Activated CD8-positive, alpha-beta T cell treated with anti-CD3 and anti-CD28 coated beads for 36 hours (primary cell): ENCODE results near the gene ASIC3. TPM values are rescaled to one million over a fixed set of nuclear protein-coding genes. Genes with fewer than 3 reads are reported as not detected.

Experiments
- ATAC-seq: fragments of 200-7000 bp; cut with Tn5 transposase; one replicate; pipeline ENCODE4 v1.10.0; 2021; ENCODE audit warnings: mild to moderate bottlenecking, moderate library complexity
- CTCF ChIA-PET: fragments of 350-600 bp; sonication (Branson Sonifier 250); formaldehyde crosslinking; loops from one replicate; lab custom pipeline; 2021; ENCODE audit warnings: antibody characterized with exemption; lab: Charles Lee
- POLR2A ChIA-PET: fragments of 350-600 bp; sonication (Branson Sonifier 250); formaldehyde crosslinking; loops from one replicate; lab custom pipeline; 2021; ENCODE audit warnings: antibody characterized with exemption; lab: Charles Lee
- DNase-seq: peaks from one replicate; pipeline ENCODE4 v3.0.0-alpha.2; 2020
- H3K27ac Mint-ChIP-seq: one replicate; pipeline ENCODE4 v1.8.0; 2021; ENCODE audit warnings: mild to moderate bottlenecking, mixed read lengths
- H3K27me3 Mint-ChIP-seq: one replicate; pipeline ENCODE4 v1.8.0; 2021; ENCODE audit warnings: mixed read lengths
- H3K36me3 Mint-ChIP-seq: one replicate; pipeline ENCODE4 v1.8.0; 2021; ENCODE audit warnings: low read depth, mixed read lengths
- H3K4me1 Mint-ChIP-seq: one replicate; pipeline ENCODE4 v1.8.0; 2021; ENCODE audit warnings: low read depth, mixed read lengths
- H3K4me3 Mint-ChIP-seq: one replicate; pipeline ENCODE4 v1.8.0; 2021; ENCODE audit warnings: mild to moderate bottlenecking, moderate library complexity, mixed read lengths
- H3K9me3 Mint-ChIP-seq: one replicate; pipeline ENCODE4 v1.8.0; 2021; ENCODE audit warnings: mixed read lengths
- intact Hi-C: fragments of 100-400 bp; cut with micrococcal nuclease; formaldehyde crosslinking; loops from one replicate; pipeline ENCODE4 v1.10.0; 2022
- total RNA-seq, 2 experiments: library from RNA; stranded (reverse); gene quantifications; one replicate each; pipeline ENCODE4 v1.2.3, GENCODE V29; 2021
- TF ChIP-seq, protein P1 (sequence below): fragments of 200-600 bp; IDR thresholded peaks from one replicate; pipeline ENCODE4 v1.8.0; 2022; ENCODE audit warnings: antibody characterized with exemption, mild to moderate bottlenecking

The ASIC3 gene
- total RNA-seq, 2 experiments from 2014 or later, result 3.7 to 5.8 TPM

DNA sequence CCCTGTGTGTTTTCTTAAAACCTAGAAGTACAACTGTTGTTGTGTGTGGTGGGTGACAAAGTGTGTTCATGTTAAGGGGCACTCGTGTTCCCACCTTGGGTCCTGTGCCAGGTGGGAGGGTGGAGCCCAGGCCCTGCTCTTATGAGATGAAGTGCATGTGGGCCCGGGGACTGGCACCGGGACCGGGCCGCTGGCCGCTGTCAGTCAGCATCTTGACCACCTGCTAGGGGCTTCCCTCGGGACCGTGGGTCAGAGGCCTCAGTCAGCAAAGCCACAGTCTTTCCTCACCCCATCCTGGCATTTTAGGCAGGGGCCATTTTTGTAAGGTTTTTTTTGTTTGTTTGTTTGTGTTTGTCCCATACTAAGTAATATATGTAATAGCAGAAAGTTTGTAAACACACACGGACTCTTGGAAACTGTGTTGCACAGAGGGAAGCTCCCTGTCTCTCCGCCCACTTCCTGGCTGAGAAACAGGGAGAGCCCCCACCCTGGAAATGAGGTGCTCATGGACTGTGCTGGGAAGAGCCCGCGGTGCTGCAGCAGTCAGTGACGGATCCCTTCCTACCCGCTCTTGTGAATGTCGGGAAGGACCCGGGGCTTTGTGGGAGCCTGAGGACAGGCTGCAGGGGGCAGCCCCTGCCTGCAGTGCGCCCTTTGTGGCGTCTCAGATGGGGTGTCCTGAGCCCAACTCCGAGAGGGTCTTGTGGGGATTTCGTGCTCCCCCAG is 51.3 kb downstream of the ASIC3 start:
- Mint-ChIP-seq H3K4me1 (no peaks in the 10 kb centered on the region), H3K27ac (no peak overlapping the region), H3K9me3 (no peaks in the 10 kb centered on the region), H3K4me3 (no peak overlapping the region), H3K27me3 (no peaks in the 10 kb centered on the region), H3K36me3 (no peaks in the 10 kb centered on the region)
- DNase-seq (no peak), ATAC-seq (no peak)
- intact Hi-C loops, result no loop called here
- ChIA-PET CTCF (interaction anchor here (1.1 to 1.5 kb wide), 2 partner anchors 9 to 24 kb away, joined by 3 read pairs; no protein-coding TSS in a partner anchor), POLR2A (no interaction called here)
- TF ChIP-seq, protein P1, sequence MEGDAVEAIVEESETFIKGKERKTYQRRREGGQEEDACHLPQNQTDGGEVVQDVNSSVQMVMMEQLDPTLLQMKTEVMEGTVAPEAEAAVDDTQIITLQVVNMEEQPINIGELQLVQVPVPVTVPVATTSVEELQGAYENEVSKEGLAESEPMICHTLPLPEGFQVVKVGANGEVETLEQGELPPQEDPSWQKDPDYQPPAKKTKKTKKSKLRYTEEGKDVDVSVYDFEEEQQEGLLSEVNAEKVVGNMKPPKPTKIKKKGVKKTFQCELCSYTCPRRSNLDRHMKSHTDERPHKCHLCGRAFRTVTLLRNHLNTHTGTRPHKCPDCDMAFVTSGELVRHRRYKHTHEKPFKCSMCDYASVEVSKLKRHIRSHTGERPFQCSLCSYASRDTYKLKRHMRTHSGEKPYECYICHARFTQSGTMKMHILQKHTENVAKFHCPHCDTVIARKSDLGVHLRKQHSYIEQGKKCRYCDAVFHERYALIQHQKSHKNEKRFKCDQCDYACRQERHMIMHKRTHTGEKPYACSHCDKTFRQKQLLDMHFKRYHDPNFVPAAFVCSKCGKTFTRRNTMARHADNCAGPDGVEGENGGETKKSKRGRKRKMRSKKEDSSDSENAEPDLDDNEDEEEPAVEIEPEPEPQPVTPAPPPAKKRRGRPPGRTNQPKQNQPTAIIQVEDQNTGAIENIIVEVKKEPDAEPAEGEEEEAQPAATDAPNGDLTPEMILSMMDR, result no peak

DNA sequence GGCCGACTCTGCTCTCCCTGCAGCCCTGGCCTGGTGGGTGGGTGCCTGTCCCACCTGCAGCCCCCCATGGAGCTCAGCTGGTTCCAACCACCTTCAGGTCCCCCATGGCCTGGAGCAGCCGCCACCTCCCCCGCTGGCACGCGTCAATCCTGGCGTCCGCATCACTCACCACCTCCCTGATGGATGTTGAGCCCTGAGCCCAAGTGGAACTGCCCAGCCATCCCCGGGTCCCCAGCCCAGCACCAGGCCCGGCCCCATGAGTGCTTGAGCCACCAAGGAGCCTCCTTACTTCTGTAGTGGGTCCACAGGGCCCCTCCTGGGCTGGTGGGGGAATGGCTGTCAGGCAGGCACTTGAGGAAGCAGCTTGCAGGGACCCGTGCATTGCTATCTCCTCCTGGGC is 52.6 kb downstream of the ASIC3 start:
- Mint-ChIP-seq H3K36me3 (no peaks in the 10 kb centered on the region), H3K9me3 (no peaks in the 10 kb centered on the region), H3K27ac (no peak overlapping the region), H3K4me3 (no peak overlapping the region), H3K4me1 (no peaks in the 10 kb centered on the region), H3K27me3 (no peaks in the 10 kb centered on the region)
- no peak for DNase-seq
- POLR2A ChIA-PET, result no interaction called here
- TF ChIP-seq, protein P1, result no peak
- intact Hi-C loops, result no loop called here
- ATAC-seq, result no peak
- CTCF ChIA-PET, result interaction anchor here (1.2 to 1.5 kb wide), 2 partner anchors 10 to 23 kb away, joined by 3 to 5 read pairs; no protein-coding TSS in a partner anchor

DNA sequence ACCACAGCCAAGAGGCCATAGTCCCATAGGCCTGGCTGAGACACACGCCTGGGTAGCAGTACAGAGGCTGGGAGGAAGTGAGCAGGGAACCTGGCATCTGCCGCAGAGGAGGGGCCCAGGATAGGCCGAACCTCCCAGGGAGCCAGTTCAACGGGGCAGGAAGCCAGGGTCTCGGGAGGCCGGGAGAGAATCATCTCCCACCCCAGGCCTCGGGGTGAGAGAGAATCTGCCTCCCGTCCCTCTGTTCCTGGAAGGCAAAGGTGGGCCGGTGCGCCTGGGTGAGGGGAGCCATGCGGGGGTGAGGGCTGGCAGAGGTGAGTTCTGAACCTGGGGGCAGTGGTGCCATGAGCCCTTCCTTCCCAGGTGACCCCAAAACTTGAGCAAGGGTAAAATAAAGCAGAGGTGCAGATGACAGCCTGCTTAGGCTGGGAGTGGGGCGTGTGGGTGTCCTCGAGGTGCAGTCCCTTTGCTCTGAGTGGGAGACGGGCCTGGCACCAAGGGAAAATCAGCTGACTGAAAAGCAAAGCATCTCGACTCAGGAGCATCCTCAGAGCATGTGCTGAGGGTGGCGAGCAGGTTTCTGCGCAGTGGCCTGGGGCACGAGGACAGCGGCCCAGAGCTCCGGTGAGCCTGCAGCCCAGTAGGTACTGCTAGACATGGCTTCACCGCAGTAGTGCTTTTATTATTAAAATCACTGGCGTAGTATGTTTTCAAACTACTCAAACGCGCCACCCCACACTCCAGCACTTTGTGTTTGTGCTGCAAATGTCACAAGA is 53.5 kb downstream of the ASIC3 start:
- DNase-seq (no peak), ATAC-seq (no peak)
- intact Hi-C loops, result no loop called here
- POLR2A ChIA-PET, result no interaction called here
- TF ChIP-seq, protein P1, result no peak
- Mint-ChIP-seq H3K4me1 (no peaks in the 10 kb centered on the region), H3K9me3 (no peaks in the 10 kb centered on the region), H3K27ac (no peak overlapping the region), H3K4me3 (no peak overlapping the region), H3K36me3 (no peaks in the 10 kb centered on the region), H3K27me3 (no peaks in the 10 kb centered on the region)
- CTCF ChIA-PET, result interaction anchor here (1.1 kb wide), 1 partner anchor 9 kb away, joined by 5 read pairs; no protein-coding TSS in a partner anchor

Other genes starting within 250 kb of the ASIC3 start
- gene TMEM176B, start 248.2 kb upstream of the ASIC3 start, total RNA-seq, result not detected
- gene TMEM176A, start 247.8 kb upstream of the ASIC3 start, total RNA-seq, result not detected
- not detected for gene AOC1, start 196.0 kb upstream of the ASIC3 start, total RNA-seq
- under 1 TPM; 0.23 to 0.29 TPM for gene KCNH2, start 70.2 kb upstream of the ASIC3 start, total RNA-seq
- gene NOS3, start 57.5 kb upstream of the ASIC3 start, total RNA-seq, result 1 to 10 TPM; 5.4 to 6.2 TPM
- gene ATG9B, start 24.0 kb upstream of the ASIC3 start, total RNA-seq, result 10 to 100 TPM; 12.6 to 14.0 TPM
- gene ABCB8, start 20.1 kb upstream of the ASIC3 start, total RNA-seq, result 10 to 100 TPM; 41.4 to 47.5 TPM
- gene CDK5, start 9.4 kb downstream of the ASIC3 start, total RNA-seq, result 10 to 100 TPM in 1 of 2 experiments, 1 to 10 TPM in 1; 9.9 to 10.4 TPM
- gene SLC4A2, start 11.1 kb downstream of the ASIC3 start, total RNA-seq, result 10 to 100 TPM; 42.7 to 46.1 TPM
- 10 to 100 TPM; 54.0 to 59.4 TPM for gene FASTK, start 32.3 kb downstream of the ASIC3 start, total RNA-seq
- gene TMUB1, start 35.0 kb downstream of the ASIC3 start, total RNA-seq, result 10 to 100 TPM; 59.7 to 64.2 TPM
- 10 to 100 TPM; 20.6 to 22.0 TPM for gene AGAP3, start 37.9 kb downstream of the ASIC3 start, total RNA-seq
- not detected for gene GBX1, start 119.2 kb downstream of the ASIC3 start, total RNA-seq
- gene ASB10, start 138.7 kb downstream of the ASIC3 start, total RNA-seq, result not detected
- gene H2BK1, start 162.0 kb downstream of the ASIC3 start, total RNA-seq, result not detected
- 10 to 100 TPM; 48.1 to 56.2 TPM for gene ABCF2, start 178.7 kb downstream of the ASIC3 start, total RNA-seq
- 10 to 100 TPM; 23.7 to 27.3 TPM for gene CHPF2, start 184.0 kb downstream of the ASIC3 start, total RNA-seq
- 1 to 10 TPM; 8.2 to 8.9 TPM for gene SMARCD3, start 200.2 kb downstream of the ASIC3 start, total RNA-seq